ENCODE measurements around the gene ZNF217.

GRCh38 chr20:53535878-53536277, 57.8 kb downstream of the ZNF217 start:
- TF ChIP-seq, protein P1, sequence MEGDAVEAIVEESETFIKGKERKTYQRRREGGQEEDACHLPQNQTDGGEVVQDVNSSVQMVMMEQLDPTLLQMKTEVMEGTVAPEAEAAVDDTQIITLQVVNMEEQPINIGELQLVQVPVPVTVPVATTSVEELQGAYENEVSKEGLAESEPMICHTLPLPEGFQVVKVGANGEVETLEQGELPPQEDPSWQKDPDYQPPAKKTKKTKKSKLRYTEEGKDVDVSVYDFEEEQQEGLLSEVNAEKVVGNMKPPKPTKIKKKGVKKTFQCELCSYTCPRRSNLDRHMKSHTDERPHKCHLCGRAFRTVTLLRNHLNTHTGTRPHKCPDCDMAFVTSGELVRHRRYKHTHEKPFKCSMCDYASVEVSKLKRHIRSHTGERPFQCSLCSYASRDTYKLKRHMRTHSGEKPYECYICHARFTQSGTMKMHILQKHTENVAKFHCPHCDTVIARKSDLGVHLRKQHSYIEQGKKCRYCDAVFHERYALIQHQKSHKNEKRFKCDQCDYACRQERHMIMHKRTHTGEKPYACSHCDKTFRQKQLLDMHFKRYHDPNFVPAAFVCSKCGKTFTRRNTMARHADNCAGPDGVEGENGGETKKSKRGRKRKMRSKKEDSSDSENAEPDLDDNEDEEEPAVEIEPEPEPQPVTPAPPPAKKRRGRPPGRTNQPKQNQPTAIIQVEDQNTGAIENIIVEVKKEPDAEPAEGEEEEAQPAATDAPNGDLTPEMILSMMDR (IDR thresholded peaks at IDR 0.05; ENCODE audit: poor library complexity, severe bottlenecking): no peak
- TF ChIP-seq EZH2 (IDR thresholded peaks at IDR 0.05; ENCODE audit: borderline replicate concordance, insufficient read depth, low read length, poor library complexity, severe bottlenecking): no peak
- TF ChIP-seq EP300 (conservative IDR thresholded peaks at IDR 0.05; ENCODE audit: poor library complexity, severe bottlenecking): no peak
- no peak for TF ChIP-seq TAF1 (IDR thresholded peaks at IDR 0.05; ENCODE audit: low read depth)
- TF ChIP-seq POLR2AphosphoS5 (IDR thresholded peaks at IDR 0.05): no peak
